ENCODE data around the gene KNCN.

- no peak for TF ChIP-seq CTCF (IDR thresholded peaks at IDR 0.05; ENCODE audit: insufficient read depth, low read depth, low read length)
- TF ChIP-seq EZH2 (IDR thresholded peaks at IDR 0.05; ENCODE audit: insufficient read depth, low read length): no peak
These were observed 656 bp downstream of the KNCN start for GRCh38 chr1:46550751-46551231.

All from astrocyte (in vitro differentiated cells and primary cell).